Measurements from ENCODE around the gene DOCK8. TPM values are rescaled to one million over a fixed set of nuclear protein-coding genes. Genes with fewer than 3 reads are reported as not detected.
A peak's percentile ranks its signal among the peaks of the same experiment; 100 is the strongest.

Gene DOCK8
- total RNA-seq, 1 donor: under 0.01 TPM

- Histone ChIP-seq H3K27ac (ENCODE audit: low read depth, low read length) (no peak overlapping the region), H3K36me3 (ENCODE audit: insufficient read depth, low read length) (no peaks in the 10 kb centered on the region), H3K9me3 (ENCODE audit: low read depth, low read length) (no peaks in the 10 kb centered on the region), H4K20me1 (ENCODE audit: insufficient read depth, low read length) (no peaks in the 10 kb centered on the region), H3K4me1 (ENCODE audit: insufficient read depth, low read length) (no peaks in the 10 kb centered on the region), H3K79me2 (ENCODE audit: insufficient read depth, low read length) (no peaks in the 10 kb centered on the region), H2AFZ (ENCODE audit: low read length) (no peak overlapping the region), H3K4me3 (ENCODE audit: insufficient read depth, low read length) (no peak overlapping the region), H3K27me3 (ENCODE audit: insufficient read depth, low read length) (no peaks in the 10 kb centered on the region), H3K4me2 (ENCODE audit: insufficient read depth, low read length) (no peak overlapping the region)
- DNase-seq (ENCODE audit: insufficient read length, low spot score, missing footprints): no peak
- TF ChIP-seq CTCF (IDR thresholded peaks at IDR 0.05; ENCODE audit: extremely low read depth, low read depth, low read length): peak; percentile 65
Observed at GRCh38 chr9:347667-348292, 133.1 kb downstream of the DOCK8 start.

- Histone ChIP-seq H3K4me2 (ENCODE audit: insufficient read depth, low read length) (no peak overlapping the region), H3K4me1 (ENCODE audit: insufficient read depth, low read length) (no peaks in the 10 kb centered on the region), H3K27ac (ENCODE audit: low read depth, low read length) (no peak overlapping the region), H3K4me3 (ENCODE audit: insufficient read depth, low read length) (no peak overlapping the region), H2AFZ (ENCODE audit: low read length) (no peak overlapping the region), H3K9me3 (ENCODE audit: low read depth, low read length) (no peaks in the 10 kb centered on the region), H3K79me2 (ENCODE audit: insufficient read depth, low read length) (no peaks in the 10 kb centered on the region), H3K27me3 (ENCODE audit: insufficient read depth, low read length) (no peaks in the 10 kb centered on the region), H3K36me3 (ENCODE audit: insufficient read depth, low read length) (no peaks in the 10 kb centered on the region), H4K20me1 (ENCODE audit: insufficient read depth, low read length) (no peaks in the 10 kb centered on the region)
- DNase-seq (ENCODE audit: insufficient read length, low spot score, missing footprints): no peak
- no peak for TF ChIP-seq CTCF (IDR thresholded peaks at IDR 0.05; ENCODE audit: extremely low read depth, low read depth, low read length)
Observed at GRCh38 chr9:350384-350783, 135.7 kb downstream of the DOCK8 start.

GRCh38 chr9:351916-352315 lies 137.3 kb downstream of the DOCK8 start:
- Histone ChIP-seq H3K4me1 (ENCODE audit: insufficient read depth, low read length) (no peaks in the 10 kb centered on the region), H3K9me3 (ENCODE audit: low read depth, low read length) (no peaks in the 10 kb centered on the region), H4K20me1 (ENCODE audit: insufficient read depth, low read length) (no peaks in the 10 kb centered on the region), H3K27me3 (ENCODE audit: insufficient read depth, low read length) (no peaks in the 10 kb centered on the region), H2AFZ (ENCODE audit: low read length) (no peak overlapping the region), H3K4me2 (ENCODE audit: insufficient read depth, low read length) (no peak overlapping the region), H3K79me2 (ENCODE audit: insufficient read depth, low read length) (no peaks in the 10 kb centered on the region), H3K36me3 (ENCODE audit: insufficient read depth, low read length) (no peaks in the 10 kb centered on the region), H3K4me3 (ENCODE audit: insufficient read depth, low read length) (no peak overlapping the region), H3K27ac (ENCODE audit: low read depth, low read length) (no peak overlapping the region)
- no peak for DNase-seq (ENCODE audit: insufficient read length, low spot score, missing footprints)
- TF ChIP-seq CTCF (IDR thresholded peaks at IDR 0.05; ENCODE audit: extremely low read depth, low read depth, low read length): no peak

GRCh38 chr9:353077-353476 lies 138.4 kb downstream of the DOCK8 start:
- Histone ChIP-seq H3K4me2 (ENCODE audit: insufficient read depth, low read length) (no peak overlapping the region), H3K4me1 (ENCODE audit: insufficient read depth, low read length) (no peaks in the 10 kb centered on the region), H3K27ac (ENCODE audit: low read depth, low read length) (no peak overlapping the region), H3K79me2 (ENCODE audit: insufficient read depth, low read length) (no peaks in the 10 kb centered on the region), H3K27me3 (ENCODE audit: insufficient read depth, low read length) (no peaks in the 10 kb centered on the region), H3K36me3 (ENCODE audit: insufficient read depth, low read length) (no peaks in the 10 kb centered on the region), H3K4me3 (ENCODE audit: insufficient read depth, low read length) (no peak overlapping the region), H2AFZ (ENCODE audit: low read length) (no peak overlapping the region), H3K9me3 (ENCODE audit: low read depth, low read length) (no peaks in the 10 kb centered on the region), H4K20me1 (ENCODE audit: insufficient read depth, low read length) (no peaks in the 10 kb centered on the region)
- no peak for DNase-seq (ENCODE audit: insufficient read length, low spot score, missing footprints)
- TF ChIP-seq CTCF (IDR thresholded peaks at IDR 0.05; ENCODE audit: extremely low read depth, low read depth, low read length): no peak
